Caco-2 (cell line): ENCODE data around the gene SNX20. TPM values are rescaled to one million over a fixed set of nuclear protein-coding genes. Genes with fewer than 3 reads are reported as not detected.

Experiments
- BruUV-seq: library from RNA; stranded (reverse); fragments of 400-500 nt; replicated peaks from 2 replicates; lab custom pipeline; 2021; lab: Mats Ljungman, UMichigan
- CTCF ChIA-PET: fragments of 300-600 bp; sonication (Branson Sonifier 250); formaldehyde crosslinking; loops from one replicate; lab custom pipeline; 2022; ENCODE audit warnings: antibody characterized with exemption; lab: Charles Lee
- POLR2A ChIA-PET: fragments of 300-600 bp; sonication (Branson Sonifier 250); formaldehyde crosslinking; loops from one replicate; lab custom pipeline; 2022; ENCODE audit warnings: antibody characterized with exemption; lab: Charles Lee
- DNase-seq, 2 experiments: peaks; one replicate each; pipeline versions ENCODE4 v3.0.0 to v3.0.0-alpha.2; 2020 to 2022
- H3K27me3 ChIP-seq: replicated peaks from 2 replicates; pipeline ENCODE4 v1.6.0; 2011; ENCODE audit warnings: low read length; ENCODE audit not compliant: control insufficient read depth, insufficient read depth
- H3K36me3 ChIP-seq: 2 replicates; pipeline ENCODE4 v1.5.1; 2011; ENCODE audit warnings: low read length; ENCODE audit not compliant: control insufficient read depth, insufficient read depth
- H3K4me1 ChIP-seq: fragments of 250-450 bp; sonication (Bioruptor Pico); 2 replicates; pipeline ENCODE4 v1.5.1; 2020; ENCODE audit warnings: mild to moderate bottlenecking
- H3K4me3 ChIP-seq: 2 replicates; pipeline ENCODE4 v1.5.1; 2011; ENCODE audit warnings: low read depth, mild to moderate bottlenecking, control low read depth, low read length
- H3K9me3 ChIP-seq: fragments of 250-450 bp; sonication (Bioruptor Pico); 2 replicates; pipeline ENCODE4 v1.5.1; 2020; ENCODE audit warnings: mild to moderate bottlenecking, moderate library complexity
- H3K27ac Mint-ChIP-seq: one replicate; pipeline ENCODE4 v1.8.0; 2022; ENCODE audit warnings: mixed read lengths; ENCODE audit not compliant: unreplicated experiment
- H3K27me3 Mint-ChIP-seq: one replicate; pipeline ENCODE4 v1.8.0; 2022; ENCODE audit warnings: mixed read lengths; ENCODE audit not compliant: insufficient read depth, unreplicated experiment
- H3K36me3 Mint-ChIP-seq: one replicate; pipeline ENCODE4 v1.8.0; 2022; ENCODE audit warnings: mild to moderate bottlenecking, mixed read lengths; ENCODE audit not compliant: insufficient read depth, unreplicated experiment
- H3K4me1 Mint-ChIP-seq: one replicate; pipeline ENCODE4 v1.8.0; 2022; ENCODE audit warnings: low read depth, mixed read lengths; ENCODE audit not compliant: unreplicated experiment
- H3K4me3 Mint-ChIP-seq: one replicate; pipeline ENCODE4 v1.8.0; 2022; ENCODE audit warnings: mild to moderate bottlenecking, moderate library complexity, mixed read lengths; ENCODE audit not compliant: unreplicated experiment
- H3K9me3 Mint-ChIP-seq: one replicate; pipeline ENCODE4 v1.8.0; 2022; ENCODE audit warnings: mixed read lengths; ENCODE audit not compliant: unreplicated experiment
- intact Hi-C: fragments of 100-400 bp; cut with micrococcal nuclease; formaldehyde crosslinking; loops from one replicate; pipeline ENCODE4 v1.10.0; 2022; ENCODE audit not compliant: unreplicated experiment
- total RNA-seq: library from RNA; stranded (reverse); gene quantifications from 2 replicates; pipeline ENCODE4 v1.2.3, GENCODE V29; 2022
- TF ChIP-seq, protein P1 (sequence below), 2 experiments: fragments of 200-600 bp in 1 of 2; IDR thresholded peaks; 1 replicate in 1 of 2; 2 replicates in 1 of 2; pipeline versions ENCODE4 v1.5.1 to v1.8.0; 2011 to 2022; ENCODE audit warnings: antibody characterized with exemption in 1 of 2, control low read depth in 1 of 2, inconsistent platforms in 1 of 2, low read depth in 1 of 2, low read length in 1 of 2, mild to moderate bottlenecking in 1 of 2, moderate library complexity in 1 of 2; ENCODE audit not compliant: insufficient read depth in 1 of 2, severe bottlenecking in 1 of 2, unreplicated experiment in 1 of 2

The SNX20 gene
- total RNA-seq, 1 experiment from 2014 or later, result not detected

GRCh38 chr16:50625374-50625773 is 55.7 kb downstream of the SNX20 start:
- Mint-ChIP-seq H3K36me3 (peaks cover 31% of the 10 kb centered on the region), H3K9me3 (no peaks in the 10 kb centered on the region), H3K4me3 (no peak overlapping the region), H3K4me1 (no peaks in the 10 kb centered on the region), H3K27ac (no peak overlapping the region), H3K27me3 (no peaks in the 10 kb centered on the region)
- Histone ChIP-seq H3K36me3 (0 out of 2 replicates have a peak, but pooled peaks cover 2% of the 10 kb centered on the region), H3K4me1 (no peaks in the 10 kb centered on the region), H3K9me3 (no peaks in the 10 kb centered on the region), H3K4me3 (no peak overlapping the region), H3K27me3 (no peaks in the 10 kb centered on the region)
- intact Hi-C loops, result no loop called here
- ChIA-PET CTCF (no interaction called here), POLR2A (no interaction called here)
- DNase-seq, result no peak
- no TSS peak for BruUV-seq
- TF ChIP-seq, protein P1, sequence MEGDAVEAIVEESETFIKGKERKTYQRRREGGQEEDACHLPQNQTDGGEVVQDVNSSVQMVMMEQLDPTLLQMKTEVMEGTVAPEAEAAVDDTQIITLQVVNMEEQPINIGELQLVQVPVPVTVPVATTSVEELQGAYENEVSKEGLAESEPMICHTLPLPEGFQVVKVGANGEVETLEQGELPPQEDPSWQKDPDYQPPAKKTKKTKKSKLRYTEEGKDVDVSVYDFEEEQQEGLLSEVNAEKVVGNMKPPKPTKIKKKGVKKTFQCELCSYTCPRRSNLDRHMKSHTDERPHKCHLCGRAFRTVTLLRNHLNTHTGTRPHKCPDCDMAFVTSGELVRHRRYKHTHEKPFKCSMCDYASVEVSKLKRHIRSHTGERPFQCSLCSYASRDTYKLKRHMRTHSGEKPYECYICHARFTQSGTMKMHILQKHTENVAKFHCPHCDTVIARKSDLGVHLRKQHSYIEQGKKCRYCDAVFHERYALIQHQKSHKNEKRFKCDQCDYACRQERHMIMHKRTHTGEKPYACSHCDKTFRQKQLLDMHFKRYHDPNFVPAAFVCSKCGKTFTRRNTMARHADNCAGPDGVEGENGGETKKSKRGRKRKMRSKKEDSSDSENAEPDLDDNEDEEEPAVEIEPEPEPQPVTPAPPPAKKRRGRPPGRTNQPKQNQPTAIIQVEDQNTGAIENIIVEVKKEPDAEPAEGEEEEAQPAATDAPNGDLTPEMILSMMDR (IDR thresholded peaks at IDR 0.05; ENCODE audit: insufficient read depth in 1 of 2, low read depth in 1 of 2, low read length in 1 of 2, severe bottlenecking in 1 of 2, unreplicated experiment in 1 of 2), result no peak

DNA sequence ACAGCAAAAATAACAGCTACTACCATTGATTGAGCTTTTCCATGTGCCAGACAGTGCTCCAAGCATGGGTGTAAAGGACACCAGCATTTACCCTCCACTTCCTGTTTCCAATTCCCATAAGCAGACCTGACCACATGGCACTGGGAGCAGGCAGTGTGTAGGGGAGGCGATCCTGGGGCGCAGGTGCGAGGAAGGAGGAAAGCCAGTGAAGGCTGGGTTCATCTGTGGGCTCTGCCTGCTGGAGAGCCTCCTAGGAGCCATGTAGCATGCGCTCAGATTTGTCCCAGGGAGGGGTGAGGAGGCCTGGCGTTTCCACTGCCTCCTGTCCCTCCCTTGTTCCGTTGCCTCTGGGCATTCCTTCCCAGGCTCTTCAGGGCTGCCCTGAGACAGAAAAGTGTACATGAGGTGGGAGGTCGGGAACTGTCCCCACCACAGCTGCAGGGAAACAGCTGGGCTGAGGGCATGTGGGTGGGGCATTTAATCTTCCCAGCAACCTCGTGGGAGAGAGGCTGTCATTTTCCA is 56.6 kb downstream of the SNX20 start:
- intact Hi-C loops, result no loop called here
- Mint-ChIP-seq H3K36me3 (peaks cover 31% of the 10 kb centered on the region), H3K27me3 (no peaks in the 10 kb centered on the region), H3K4me1 (no peaks in the 10 kb centered on the region), H3K9me3 (no peaks in the 10 kb centered on the region), H3K27ac (no peak overlapping the region), H3K4me3 (no peak overlapping the region)
- CTCF ChIA-PET, result no interaction called here
- no peak for DNase-seq
- no TSS peak for BruUV-seq
- Histone ChIP-seq H3K4me1 (no peaks in the 10 kb centered on the region), H3K36me3 (0 out of 2 replicates have a peak, but pooled peaks cover 2% of the 10 kb centered on the region), H3K4me3 (no peak overlapping the region), H3K27me3 (no peaks in the 10 kb centered on the region), H3K9me3 (no peaks in the 10 kb centered on the region)
- POLR2A ChIA-PET, result no interaction called here
- TF ChIP-seq, protein P1 (IDR thresholded peaks at IDR 0.05; ENCODE audit: insufficient read depth in 1 of 2, low read depth in 1 of 2, low read length in 1 of 2, severe bottlenecking in 1 of 2, unreplicated experiment in 1 of 2), result no peak

- Mint-ChIP-seq H3K27ac (no peak overlapping the region), H3K4me3 (no peak overlapping the region), H3K9me3 (no peaks in the 10 kb centered on the region), H3K4me1 (no peaks in the 10 kb centered on the region), H3K36me3 (peaks cover 21% of the 10 kb centered on the region), H3K27me3 (no peaks in the 10 kb centered on the region)
- DNase-seq, result no peak
- H3K4me3 ChIP-seq, result no peak overlapping the region
- no peaks in the 10 kb centered on the region for H3K9me3 ChIP-seq
- no peaks in the 10 kb centered on the region for H3K27me3 ChIP-seq
- intact Hi-C loops, result no loop called here
- H3K36me3 ChIP-seq, result 0 out of 2 replicates have a peak, but pooled peaks cover 2% of the 10 kb centered on the region
- ChIA-PET POLR2A (no interaction called here), CTCF (no interaction called here)
- BruUV-seq, result no TSS peak
- TF ChIP-seq, protein P1 (IDR thresholded peaks at IDR 0.05; ENCODE audit: insufficient read depth in 1 of 2, low read depth in 1 of 2, low read length in 1 of 2, severe bottlenecking in 1 of 2, unreplicated experiment in 1 of 2), result no peak
- H3K4me1 ChIP-seq, result no peaks in the 10 kb centered on the region
Observed at GRCh38 chr16:50622643-50623369, 58.3 kb downstream of the SNX20 start.
